H1 (cell line): ENCODE measurements around the gene PRR33. TPM values are rescaled to one million over a fixed set of nuclear protein-coding genes. Genes with fewer than 3 reads are reported as not detected.

Source experiments
- CTCF ChIA-PET: fragments of 300-600 bp; sonication (Branson Sonifier 250); formaldehyde crosslinking; loops from one replicate; lab custom pipeline; 2021; ENCODE audit not compliant: partially characterized antibody; lab: Charles Lee
- POLR2A ChIA-PET: fragments of 300-600 bp; sonication (Branson Sonifier 250); formaldehyde crosslinking; loops from one replicate; lab custom pipeline; 2021; ENCODE audit warnings: inconsistent platforms; ENCODE audit not compliant: partially characterized antibody; lab: Charles Lee
- DNase-seq, 2 experiments: peaks; one replicate each; pipeline versions ENCODE4 v3.0.0 to v3.0.0-alpha.2; 2010 to 2022; ENCODE audit warnings: low spot score in 2 of 2, low read depth in 1 of 2, mixed read lengths in 1 of 2
- FAIRE-seq: peaks from 2 replicates; lab custom pipeline; 2011; peaks lifted over from hg19 to GRCh38; lab: Jason Lieb, UNC
- H2AFZ ChIP-seq: 2 replicates; pipeline ENCODE4 v1.8.1; 2012; ENCODE audit warnings: low read length, inconsistent platforms
- H2AK5ac ChIP-seq: 2 replicates; pipeline ENCODE4 v1.6.1; 2013; ENCODE audit warnings: low read depth, low read length
- H2BK120ac ChIP-seq: replicated peaks from 2 replicates; pipeline ENCODE3; 2013; ENCODE audit warnings: low read depth, low read length, inconsistent platforms
- H2BK12ac ChIP-seq: 2 replicates; pipeline ENCODE4 v1.6.1; 2013; ENCODE audit warnings: low read depth, low read length
- H2BK15ac ChIP-seq: 2 replicates; pipeline ENCODE4 v1.6.1; 2013; ENCODE audit warnings: low read length
- H2BK20ac ChIP-seq: 2 replicates; pipeline ENCODE4 v1.6.1; 2013; ENCODE audit warnings: low read length
- H2BK5ac ChIP-seq: 2 replicates; pipeline ENCODE4 v1.6.1; 2013; ENCODE audit warnings: low read depth, low read length
- H3K14ac ChIP-seq: 2 replicates; pipeline ENCODE4 v1.6.1; 2013; ENCODE audit warnings: inconsistent platforms; ENCODE audit not compliant: insufficient read length
- H3K18ac ChIP-seq: 2 replicates; pipeline ENCODE4 v1.6.1; 2013; ENCODE audit warnings: low read length; ENCODE audit errors: extremely low read depth
- H3K23ac ChIP-seq: 2 replicates; pipeline ENCODE4 v1.6.1; 2013; ENCODE audit warnings: inconsistent platforms; ENCODE audit not compliant: insufficient read length
- H3K23me2 ChIP-seq: 2 replicates; pipeline ENCODE4 v1.6.1; 2013; ENCODE audit warnings: low read depth, low read length
- H3K27ac ChIP-seq: 2 replicates; pipeline ENCODE4 v1.6.1; 2011; ENCODE audit warnings: low read depth, low read length, inconsistent platforms
- H3K27me3 ChIP-seq, 4 experiments: replicated peaks in 1 of 4; 1 replicate in 1 of 4; 2 replicates in 3 of 4; pipeline versions ENCODE4 v1.6.1 to v1.8.1; 2011 to 2013; ENCODE audit warnings: low read length in 3 of 4, mild to moderate bottlenecking in 3 of 4, inconsistent platforms in 2 of 4, mixed read lengths in 2 of 4, moderate library complexity in 1 of 4; ENCODE audit not compliant: control insufficient read depth in 3 of 4, insufficient read depth in 3 of 4; ENCODE audit errors: extremely low read depth in 1 of 4
- H3K36me3 ChIP-seq, 4 experiments: 2 replicates each; pipeline versions ENCODE4 v1.6.1 to v1.8.1; 2011 to 2013; ENCODE audit warnings: mild to moderate bottlenecking in 4 of 4, low read length in 3 of 4, moderate library complexity in 2 of 4, control low read depth in 1 of 4, inconsistent platforms in 1 of 4; ENCODE audit not compliant: insufficient read depth in 4 of 4, control insufficient read depth in 2 of 4
- H3K4ac ChIP-seq: replicated peaks from 2 replicates; pipeline ENCODE3; 2013; ENCODE audit warnings: low read length, low read depth, mixed read lengths, inconsistent platforms; ENCODE audit not compliant: insufficient read length
- H3K4me1 ChIP-seq, 4 experiments: replicated peaks in 1 of 4; 1 replicate in 1 of 4; 2 replicates in 3 of 4; pipeline versions ENCODE4 v1.6.1 to v1.8.1; 2011 to 2013; ENCODE audit warnings: low read length in 3 of 4, inconsistent platforms in 2 of 4, mixed read lengths in 1 of 4; ENCODE audit not compliant: insufficient read depth in 4 of 4, control insufficient read depth in 3 of 4
- H3K4me2 ChIP-seq, 2 experiments: 2 replicates each; pipeline versions ENCODE4 v1.6.1 to v1.8.1; 2011 to 2013; ENCODE audit warnings: low read depth in 2 of 2, low read length in 2 of 2, control low read depth in 1 of 2, inconsistent platforms in 1 of 2, mild to moderate bottlenecking in 1 of 2; ENCODE audit not compliant: insufficient read depth in 1 of 2
- H3K4me3 ChIP-seq, 4 experiments: fragments of 200-600, 300-600 bp in 1 of 4; sonication (generic), shearing (Covaris generic), sonication (Bioruptor Twin) in 1 of 4; 2 replicates each; pipeline versions ENCODE4 v1.5.1 to v1.8.1; 2011 to 2016; ENCODE audit warnings: low read length in 4 of 4, low read depth in 3 of 4, control low read depth in 2 of 4, inconsistent platforms in 2 of 4, mild to moderate bottlenecking in 2 of 4, mixed read lengths in 1 of 4, moderate library complexity in 1 of 4; ENCODE audit not compliant: insufficient read depth in 2 of 4; ENCODE audit errors: extremely low read depth in 1 of 4
- H3K56ac ChIP-seq: replicated peaks from 2 replicates; pipeline ENCODE3; 2013; ENCODE audit warnings: low read depth, mild to moderate bottlenecking, mixed read lengths, low read length, inconsistent platforms; ENCODE audit not compliant: insufficient read length
- H3K79me1 ChIP-seq: 2 replicates; pipeline ENCODE4 v1.6.1; 2013; ENCODE audit warnings: low read depth, low read length, control low read depth
- H3K79me2 ChIP-seq, 2 experiments: 2 replicates each; pipeline versions ENCODE4 v1.6.1 to v1.8.1; 2012 to 2013; ENCODE audit warnings: low read length in 2 of 2, mild to moderate bottlenecking in 2 of 2, inconsistent platforms in 1 of 2; ENCODE audit not compliant: insufficient read depth in 2 of 2, control insufficient read depth in 1 of 2
- H3K9ac ChIP-seq, 4 experiments: replicated peaks in 1 of 4; 1 replicate in 1 of 4; 2 replicates in 3 of 4; pipeline versions ENCODE4 v1.6.1 to v1.8.1; 2011 to 2013; ENCODE audit warnings: low read depth in 3 of 4, low read length in 3 of 4, control low read depth in 2 of 4, mild to moderate bottlenecking in 2 of 4, moderate library complexity in 2 of 4, inconsistent platforms in 1 of 4; ENCODE audit errors: extremely low read depth in 1 of 4
- H3K9me3 ChIP-seq, 2 experiments: 2 replicates each; pipeline versions ENCODE4 v1.6.1 to v1.8.1; 2012 to 2013; ENCODE audit warnings: mild to moderate bottlenecking in 2 of 2, moderate library complexity in 2 of 2, control low read depth in 1 of 2, inconsistent platforms in 1 of 2, low read depth in 1 of 2, low read length in 1 of 2, mixed read lengths in 1 of 2; ENCODE audit not compliant: insufficient read depth in 2 of 2
- H4K20me1 ChIP-seq, 2 experiments: replicated peaks in 1 of 2; 2 replicates each; pipeline versions ENCODE3 to v1.8.1; 2011 to 2013; ENCODE audit warnings: inconsistent platforms in 2 of 2, low read length in 2 of 2, mild to moderate bottlenecking in 1 of 2; ENCODE audit not compliant: insufficient read depth in 2 of 2, control insufficient read depth in 1 of 2
- H4K5ac ChIP-seq: 2 replicates; pipeline ENCODE4 v1.6.1; 2013; ENCODE audit warnings: low read length, low read depth, mixed read lengths, inconsistent platforms; ENCODE audit not compliant: insufficient read length
- H4K8ac ChIP-seq: 2 replicates; pipeline ENCODE4 v1.8.0; 2013; ENCODE audit warnings: mild to moderate bottlenecking, moderate library complexity, low read length, inconsistent platforms; ENCODE audit not compliant: insufficient read depth; ENCODE audit errors: extremely low read depth
- H4K91ac ChIP-seq: replicated peaks from 2 replicates; pipeline ENCODE3; 2013; ENCODE audit warnings: low read length, mixed read lengths, inconsistent platforms; ENCODE audit not compliant: insufficient read length
- TEAD4 ChIP-seq: IDR thresholded peaks from 2 replicates; pipeline ENCODE4 v1.6.1; 2012; ENCODE audit warnings: low read depth, low read length, inconsistent platforms, mixed read lengths
- WGBS, 2 experiments: shearing (Covaris generic) in 1 of 2; methylation state at CpG; one replicate each; pipeline versions ENCODE4 v1.1.6 to v1.1.7; 2013 to 2015; ENCODE audit warnings: low lambda C conversion rate in 2 of 2, mixed read lengths in 2 of 2, inconsistent platforms in 1 of 2, low coverage in 1 of 2, missing lambda C conversion rate in 1 of 2; ENCODE audit not compliant: insufficient replicate concordance in 2 of 2, insufficient coverage in 1 of 2, insufficient read length in 1 of 2; ENCODE audit errors: extremely low coverage in 1 of 2, missing lambda C conversion rate in 1 of 2; 5-methylcytosine and 5-hydroxymethylcytosine counted together
- polyA plus RNA-seq, 7 experiments: library from polyadenylated mRNA; depleted of rRNA in 3 of 7; stranded (reverse) in 5 of 7; unstranded in 2 of 7; fragments of >200 nt in 5 of 7; fragments of 200-250 nt in 2 of 7; gene quantifications; 1 replicate in 5 of 7; 2 replicates in 1 of 7; 4 replicates in 1 of 7; pipeline versions ENCODE4 v1.2.1 to v1.2.3, GENCODE V29; 2011 to 2013; ENCODE audit warnings: missing spikeins in 2 of 7, mixed read lengths in 2 of 7
- total RNA-seq: library from RNA; stranded (reverse); fragmentation: NEBNext Ultra II Directional; extraction: Animal tissue kit (Norgen Biotek cat#: 25700); gene quantifications from 2 replicates; pipeline ENCODE4 v1.2.1, GENCODE V29; 2021
- TF ChIP-seq, protein P1 (sequence below): IDR thresholded peaks from 2 replicates; pipeline ENCODE4 v1.6.1; 2012; ENCODE audit warnings: low read length, inconsistent platforms

PRR33 gene
- total and polyA plus RNA-seq, 2 of the 8 experiments (the other 6 are each of a cell fraction or from before 2014, with no cell fraction given): 0.02 TPM; not detected in 1

DNA sequence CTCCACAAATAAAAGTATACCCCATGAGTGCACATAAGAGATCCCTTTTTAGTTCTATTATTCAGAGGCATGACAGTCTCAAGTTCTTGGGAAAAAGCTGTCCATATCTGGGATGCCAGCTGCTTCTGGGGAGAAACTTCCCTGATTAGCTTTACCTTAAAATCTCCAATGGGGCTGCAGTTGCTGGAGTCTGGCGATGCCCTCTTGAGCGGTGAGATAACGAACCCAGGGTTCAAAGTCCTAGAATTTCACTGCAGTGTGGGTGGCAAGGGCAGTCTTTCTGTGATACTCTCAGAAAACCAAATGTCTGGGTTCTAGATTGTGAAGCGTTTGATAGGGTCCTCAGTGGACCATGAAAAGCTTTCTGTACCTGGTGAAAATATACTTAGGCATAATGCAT lies 7.4 kb upstream of the PRR33 start:
- Histone ChIP-seq H2BK20ac (no peak overlapping the region), H3K27ac (no peak overlapping the region), H3K9me3 (no peaks in the 10 kb centered on the region), H3K18ac (no peak overlapping the region), H2BK12ac (no peak overlapping the region), H2BK15ac (no peak overlapping the region), H2BK5ac (no peak overlapping the region), H4K5ac (no peak overlapping the region), H3K23ac (no peak overlapping the region), H3K56ac (no peak overlapping the region), H2BK120ac (no peak overlapping the region), H3K36me3 (no peaks in the 10 kb centered on the region), H3K4ac (no peak overlapping the region), H3K14ac (no peak overlapping the region), H4K20me1 (no peaks in the 10 kb centered on the region), H3K27me3 (no peaks in the 10 kb centered on the region; a peak in 1 of 7 replicates), H3K79me2 (no peaks in the 10 kb centered on the region), H3K9ac (no peak overlapping the region), H4K91ac (no peak overlapping the region), H3K4me1 (no peaks in the 10 kb centered on the region), H2AK5ac (no peak overlapping the region), H3K23me2 (no peaks in the 10 kb centered on the region), H3K79me1 (no peaks in the 10 kb centered on the region), H3K4me3 (no peak overlapping the region), H2AFZ (no peak overlapping the region), H3K4me2 (no peak overlapping the region), H4K8ac (no peak overlapping the region)
- no peak for DNase-seq
- FAIRE-seq: no peak
- 92% methylated on average over 4 of the region's 4 CpGs; no CpG with 5 or more reads in 1 of the 2 experiments for WGBS, 2 experiments
- CTCF ChIA-PET: interaction anchor here (1.0 to 3.4 kb wide), 4 partner anchors 8 to 256 kb away, joined by 3 to 12 read pairs (median 10); no protein-coding TSS in a partner anchor
- POLR2A ChIA-PET: interaction anchor here (1.0 kb wide), 1 partner anchor 43 kb away, joined by 3 read pairs; no protein-coding TSS in a partner anchor
- no peak for TF ChIP-seq TEAD4
- TF ChIP-seq, protein P1, sequence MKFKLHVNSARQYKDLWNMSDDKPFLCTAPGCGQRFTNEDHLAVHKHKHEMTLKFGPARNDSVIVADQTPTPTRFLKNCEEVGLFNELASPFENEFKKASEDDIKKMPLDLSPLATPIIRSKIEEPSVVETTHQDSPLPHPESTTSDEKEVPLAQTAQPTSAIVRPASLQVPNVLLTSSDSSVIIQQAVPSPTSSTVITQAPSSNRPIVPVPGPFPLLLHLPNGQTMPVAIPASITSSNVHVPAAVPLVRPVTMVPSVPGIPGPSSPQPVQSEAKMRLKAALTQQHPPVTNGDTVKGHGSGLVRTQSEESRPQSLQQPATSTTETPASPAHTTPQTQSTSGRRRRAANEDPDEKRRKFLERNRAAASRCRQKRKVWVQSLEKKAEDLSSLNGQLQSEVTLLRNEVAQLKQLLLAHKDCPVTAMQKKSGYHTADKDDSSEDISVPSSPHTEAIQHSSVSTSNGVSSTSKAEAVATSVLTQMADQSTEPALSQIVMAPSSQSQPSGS: no peak
